Adrenal gland (tissue), 5 donors: ENCODE measurements around the gene ELOB.

Source experiments
- POLR2A ChIP-seq, 2 donors: fragments of 450-650 bp; IDR thresholded peaks; one replicate each; pipeline ENCODE4 v1.6.1; 2017; ENCODE audit warnings: antibody characterized with exemption in 2 of 2, mild to moderate bottlenecking in 2 of 2, moderate library complexity in 1 of 2
- TF ChIP-seq, protein P1 (sequence below), 6 experiments: fragments of 450-650 bp in 4 of 6; fragments of 200-600 bp in 2 of 6; sonication (generic) in 1 of 6; IDR thresholded peaks; 1 replicate in 5 of 6; 2 replicates in 1 of 6; pipeline versions ENCODE4 v1.5.1 to v1.8.0; 2016 to 2021; ENCODE audit warnings: antibody characterized with exemption in 6 of 6, mild to moderate bottlenecking in 2 of 6, moderate library complexity in 1 of 6
- donor health status: DM: no; HTN: no; CAD: no.

DNA sequence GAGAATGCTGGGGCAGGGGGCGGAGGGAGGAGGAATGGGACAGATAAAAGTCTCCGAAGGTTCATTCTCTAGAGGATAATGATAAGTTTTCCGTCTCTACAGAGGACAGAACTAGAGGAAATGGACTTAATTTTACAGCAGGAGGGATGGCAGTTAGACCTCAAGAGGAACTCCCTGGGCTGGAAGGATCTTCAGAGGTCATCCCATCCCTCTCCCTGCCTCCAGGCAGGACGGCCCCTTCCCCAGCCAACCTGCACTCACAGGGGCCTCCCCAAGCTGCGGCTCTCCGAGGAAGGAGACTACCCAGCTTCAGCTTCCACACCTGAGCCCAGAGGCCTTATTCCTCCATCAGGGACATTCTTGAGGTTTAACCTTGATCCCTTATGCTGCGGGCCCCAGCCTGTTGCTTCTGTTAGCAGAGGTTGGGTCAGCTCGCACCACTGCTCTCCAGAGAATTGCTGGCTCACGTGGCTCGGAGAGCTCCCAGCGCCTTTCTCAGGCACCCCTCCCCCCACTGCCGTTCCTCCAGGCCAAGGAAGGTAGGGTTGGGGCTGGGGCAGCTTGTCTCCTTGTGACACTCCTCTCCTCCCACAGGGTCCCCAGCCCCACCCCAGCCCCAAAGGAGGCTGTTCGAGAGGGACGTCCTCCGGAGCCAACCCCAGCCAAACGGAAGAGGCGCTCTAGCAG lies 8.5 kb downstream of the ELOB start:
- TF ChIP-seq POLR2A (IDR thresholded peaks at IDR 0.05) = no peak
- TF ChIP-seq, protein P1, sequence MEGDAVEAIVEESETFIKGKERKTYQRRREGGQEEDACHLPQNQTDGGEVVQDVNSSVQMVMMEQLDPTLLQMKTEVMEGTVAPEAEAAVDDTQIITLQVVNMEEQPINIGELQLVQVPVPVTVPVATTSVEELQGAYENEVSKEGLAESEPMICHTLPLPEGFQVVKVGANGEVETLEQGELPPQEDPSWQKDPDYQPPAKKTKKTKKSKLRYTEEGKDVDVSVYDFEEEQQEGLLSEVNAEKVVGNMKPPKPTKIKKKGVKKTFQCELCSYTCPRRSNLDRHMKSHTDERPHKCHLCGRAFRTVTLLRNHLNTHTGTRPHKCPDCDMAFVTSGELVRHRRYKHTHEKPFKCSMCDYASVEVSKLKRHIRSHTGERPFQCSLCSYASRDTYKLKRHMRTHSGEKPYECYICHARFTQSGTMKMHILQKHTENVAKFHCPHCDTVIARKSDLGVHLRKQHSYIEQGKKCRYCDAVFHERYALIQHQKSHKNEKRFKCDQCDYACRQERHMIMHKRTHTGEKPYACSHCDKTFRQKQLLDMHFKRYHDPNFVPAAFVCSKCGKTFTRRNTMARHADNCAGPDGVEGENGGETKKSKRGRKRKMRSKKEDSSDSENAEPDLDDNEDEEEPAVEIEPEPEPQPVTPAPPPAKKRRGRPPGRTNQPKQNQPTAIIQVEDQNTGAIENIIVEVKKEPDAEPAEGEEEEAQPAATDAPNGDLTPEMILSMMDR (IDR thresholded peaks at IDR 0.05) = no peak
